Measurements from ENCODE around the gene MYLK.
"Not testable (repeated sequence)": the region's sequence is repeated elsewhere in the genome, so short reads cannot be mapped to it uniquely, and the experiment has no call there.

MYLK gene

GRCh38 chr3:123750659-123751420 is 133.3 kb downstream of the MYLK start:
- DNase-seq (ENCODE audit: low read depth in 2 of 2) = no peak

- no peak for DNase-seq (ENCODE audit: low read depth in 2 of 2)
Observed at GRCh38 chr3:123750209-123750608, 133.9 kb downstream of the MYLK start.

GRCh38 chr3:123749711-123750110 is 134.4 kb downstream of the MYLK start:
- no peak for DNase-seq (ENCODE audit: low read depth in 2 of 2)

- DNase-seq (ENCODE audit: low read depth in 2 of 2) = no peak
Observed at GRCh38 chr3:123745184-123745855, 138.8 kb downstream of the MYLK start.

GRCh38 chr3:123744064-123744463 is 140.1 kb downstream of the MYLK start:
- no peak for DNase-seq (ENCODE audit: low read depth in 2 of 2)

- no peak for DNase-seq (ENCODE audit: low read depth in 2 of 2)
Observed at GRCh38 chr3:123743121-123743520, 141.0 kb downstream of the MYLK start.

- DNase-seq (ENCODE audit: low read depth in 2 of 2) = no peak
Observed at GRCh38 chr3:123741041-123741511, 143.1 kb downstream of the MYLK start.

GRCh38 chr3:123740391-123740822 is 143.7 kb downstream of the MYLK start:
- DNase-seq (ENCODE audit: low read depth in 2 of 2) = no peak

- no peak for DNase-seq (ENCODE audit: low read depth in 2 of 2)
Observed at GRCh38 chr3:123739754-123740153, 144.4 kb downstream of the MYLK start.

GRCh38 chr3:123739106-123739505 is 145.0 kb downstream of the MYLK start:
- no peak for DNase-seq (ENCODE audit: low read depth in 2 of 2)

GRCh38 chr3:123738522-123738921 is 145.6 kb downstream of the MYLK start:
- DNase-seq (ENCODE audit: low read depth in 2 of 2) = not testable (repeated sequence)

GRCh38 chr3:123737168-123737567 is 147.0 kb downstream of the MYLK start:
- no peak for DNase-seq (ENCODE audit: low read depth in 2 of 2)

GRCh38 chr3:123735456-123735855 is 148.7 kb downstream of the MYLK start:
- DNase-seq (ENCODE audit: low read depth in 2 of 2) = no peak

GRCh38 chr3:123734527-123734902 is 149.6 kb downstream of the MYLK start:
- no peak for DNase-seq (ENCODE audit: low read depth in 2 of 2)

GRCh38 chr3:123733805-123734526 is 150.2 kb downstream of the MYLK start:
- no peak for DNase-seq (ENCODE audit: low read depth in 2 of 2)

- no peak for DNase-seq (ENCODE audit: low read depth in 2 of 2)
Observed at GRCh38 chr3:123733341-123733740, 150.8 kb downstream of the MYLK start.

GRCh38 chr3:123732447-123732846 is 151.7 kb downstream of the MYLK start:
- no peak for DNase-seq (ENCODE audit: low read depth in 2 of 2)

- no peak for DNase-seq (ENCODE audit: low read depth in 2 of 2)
Observed at GRCh38 chr3:123730829-123731228, 153.3 kb downstream of the MYLK start.

GRCh38 chr3:123728991-123729390 is 155.1 kb downstream of the MYLK start:
- no peak for DNase-seq (ENCODE audit: low read depth in 2 of 2)

- DNase-seq (ENCODE audit: low read depth in 2 of 2) = no peak
Observed at GRCh38 chr3:123728014-123728413, 156.1 kb downstream of the MYLK start.

- DNase-seq (ENCODE audit: low read depth in 2 of 2) = no peak
Observed at GRCh38 chr3:123725652-123726400, 158.3 kb downstream of the MYLK start.

GRCh38 chr3:123724306-123724705 is 159.8 kb downstream of the MYLK start:
- no peak for DNase-seq (ENCODE audit: low read depth in 2 of 2)
